ENCODE measurements around the gene WHRN. TPM values are rescaled to one million over a fixed set of nuclear protein-coding genes. Genes with fewer than 3 reads are reported as not detected.
A peak's percentile ranks its signal among the peaks of the same experiment; 100 is the strongest.

The WHRN gene
- total and polyA plus RNA-seq, 2 of the 8 experiments (the other 6 are each of a cell fraction or from before 2014, with no cell fraction given), result 4.4 to 7.7 TPM

DNA sequence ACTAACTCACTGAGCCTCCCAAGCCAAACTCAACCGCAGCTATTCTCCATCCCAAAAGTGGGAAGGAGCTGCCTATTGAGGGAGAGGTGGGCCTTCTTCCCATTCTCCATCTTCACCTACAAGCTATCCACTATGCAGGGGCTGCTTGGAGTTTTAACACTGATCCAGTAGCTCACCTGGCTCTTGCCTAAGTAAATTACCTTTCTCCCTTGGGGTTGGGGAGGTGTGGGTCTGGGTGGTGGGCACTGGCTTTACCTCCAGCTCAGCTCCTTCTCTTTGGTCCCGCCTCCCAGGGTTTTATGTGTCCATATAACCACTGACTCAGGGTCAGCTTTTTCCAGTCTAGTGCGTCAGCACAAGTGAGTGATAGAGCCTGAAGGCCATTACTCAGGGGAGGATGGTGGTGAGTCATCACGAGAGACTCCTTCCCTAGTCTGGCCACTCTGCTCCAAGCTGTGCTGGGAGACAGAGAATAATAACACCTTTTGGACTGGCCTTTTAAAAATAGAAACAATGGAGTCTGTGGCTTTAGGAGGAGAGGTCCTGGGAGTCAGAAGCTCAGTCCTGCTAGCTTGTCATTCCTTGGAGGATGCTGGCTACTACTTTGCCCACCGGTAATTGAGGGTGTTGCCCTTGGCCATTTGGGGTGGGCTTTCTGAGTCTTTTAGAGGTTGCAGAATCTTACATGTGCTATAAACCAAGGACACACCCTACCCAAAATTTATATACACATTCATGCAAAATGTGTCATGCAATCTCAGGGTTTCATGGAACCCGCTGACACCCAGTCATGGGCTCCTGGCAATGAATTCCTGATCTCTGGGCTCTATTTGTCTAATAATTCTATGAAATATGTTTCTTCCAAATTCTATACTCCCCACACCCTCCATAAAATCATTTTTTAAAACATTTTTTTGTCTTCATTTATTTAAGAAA, 46.7 kb upstream of the WHRN start:
- no peak overlapping the region for H2BK5ac ChIP-seq (ENCODE audit: low read depth, low read length)
- H3K14ac ChIP-seq (ENCODE audit: insufficient read length), result no peak overlapping the region
- H3K4me1 ChIP-seq (replicated peaks in 1 of 4; ENCODE audit: control insufficient read depth in 3 of 4, insufficient read depth in 4 of 4, low read length in 3 of 4), result no peaks in the 10 kb centered on the region
- no peak overlapping the region for H3K4ac ChIP-seq (replicated peaks; ENCODE audit: insufficient read length, low read depth, low read length)
- 91% methylated on average over 6 of the region's 6 CpGs; no CpG with 5 or more reads in 1 of the 2 experiments for WGBS, 2 experiments (ENCODE audit: extremely low coverage in 1 of 2, insufficient coverage in 1 of 2, insufficient read length in 1 of 2, insufficient replicate concordance in 2 of 2, low coverage in 1 of 2, low lambda C conversion rate in 2 of 2, missing lambda C conversion rate in 1 of 2)
- no peak overlapping the region for H3K56ac ChIP-seq (replicated peaks; ENCODE audit: insufficient read length, low read depth, low read length)
- no peak overlapping the region for H3K4me3 ChIP-seq (ENCODE audit: extremely low read depth in 1 of 4, insufficient read depth in 2 of 4, low read depth in 3 of 4, low read length in 4 of 4)
- no peak for FAIRE-seq
- no peak overlapping the region for H2BK120ac ChIP-seq (replicated peaks; ENCODE audit: low read depth, low read length)
- no peak overlapping the region for H4K5ac ChIP-seq (ENCODE audit: insufficient read length, low read depth, low read length)
- no peak overlapping the region for H2BK20ac ChIP-seq (ENCODE audit: low read length)
- H3K36me3 ChIP-seq (ENCODE audit: control insufficient read depth in 2 of 4, insufficient read depth in 4 of 4, low read length in 3 of 4), result no peaks in the 10 kb centered on the region
- no peak overlapping the region for H2BK12ac ChIP-seq (ENCODE audit: low read depth, low read length)
- H2AFZ ChIP-seq (ENCODE audit: low read length), result no peak overlapping the region
- H3K79me1 ChIP-seq (ENCODE audit: low read depth, low read length), result no peaks in the 10 kb centered on the region; the same call in 1 of the 2 replicates
- no peak overlapping the region for H3K9ac ChIP-seq (replicated peaks in 1 of 4; ENCODE audit: extremely low read depth in 1 of 4, low read depth in 3 of 4, low read length in 3 of 4)
- H3K79me2 ChIP-seq (ENCODE audit: control insufficient read depth in 1 of 2, insufficient read depth in 2 of 2, low read length in 2 of 2), result no peaks in the 10 kb centered on the region
- CTCF ChIA-PET (ENCODE audit: partially characterized antibody), result interaction anchor here (1.0 to 2.0 kb wide), 5 partner anchors 13 to 118 kb away, joined by 3 to 12 read pairs (median 5); no protein-coding TSS in a partner anchor
- no peaks in the 10 kb centered on the region for H3K9me3 ChIP-seq (ENCODE audit: insufficient read depth in 2 of 2, low read depth in 1 of 2, low read length in 1 of 2)
- peak overlapping the region; percentile 22; the same call in 1 of the 2 replicates for H3K18ac ChIP-seq (ENCODE audit: extremely low read depth, low read length)
- 0 out of 7 replicates have a peak, but pooled peaks cover 0 to 3% (median 0%) of the 10 kb centered on the region in 4 experiments for H3K27me3 ChIP-seq (replicated peaks in 1 of 4; ENCODE audit: control insufficient read depth in 3 of 4, extremely low read depth in 1 of 4, insufficient read depth in 3 of 4, low read length in 3 of 4)
- no peak overlapping the region for H3K4me2 ChIP-seq (ENCODE audit: insufficient read depth in 1 of 2, low read depth in 2 of 2, low read length in 2 of 2)
- H4K8ac ChIP-seq (ENCODE audit: extremely low read depth, insufficient read depth, low read length), result no peak overlapping the region
- H3K27ac ChIP-seq (ENCODE audit: low read depth, low read length), result no peak overlapping the region
- H4K91ac ChIP-seq (replicated peaks; ENCODE audit: insufficient read length, low read length), result no peak overlapping the region
- POLR2A ChIA-PET (ENCODE audit: partially characterized antibody), result no interaction called here
- H3K23me2 ChIP-seq (ENCODE audit: low read depth, low read length), result no peaks in the 10 kb centered on the region
- H3K23ac ChIP-seq (ENCODE audit: insufficient read length), result no peak overlapping the region
- H2AK5ac ChIP-seq (ENCODE audit: low read depth, low read length), result no peak overlapping the region
- H2BK15ac ChIP-seq (ENCODE audit: low read length), result no peak overlapping the region
- peak in 1 of 2 experiments; percentile 19 for DNase-seq (ENCODE audit: low read depth in 1 of 2, low spot score in 2 of 2)
- H4K20me1 ChIP-seq (replicated peaks in 1 of 2; ENCODE audit: control insufficient read depth in 1 of 2, insufficient read depth in 2 of 2, low read length in 2 of 2), result no peaks in the 10 kb centered on the region
- no peak for TF ChIP-seq RNF2 (IDR thresholded peaks at IDR 0.05; ENCODE audit: borderline replicate concordance, low read depth, low read length, missing control alignments, poor library complexity, severe bottlenecking)
- no peak for TF ChIP-seq BCL11A (IDR thresholded peaks at IDR 0.05; ENCODE audit: low read depth in 2 of 2, low read length in 2 of 2)
- no peak for TF ChIP-seq KDM4A (IDR thresholded peaks at IDR 0.05; ENCODE audit: low read depth, low read length, severe bottlenecking)
- no peak for TF ChIP-seq NANOG (IDR thresholded peaks at IDR 0.05; ENCODE audit: insufficient read depth, low read depth, low read length, poor library complexity, severe bottlenecking)
- TF ChIP-seq HDAC2 (IDR thresholded peaks at IDR 0.05; ENCODE audit: borderline replicate concordance in 1 of 2, low read depth in 2 of 2, low read length in 2 of 2), result no peak
- no peak for TF ChIP-seq TEAD4 (IDR thresholded peaks at IDR 0.05; ENCODE audit: low read depth, low read length)
- TF ChIP-seq RFX5 (IDR thresholded peaks at IDR 0.05; ENCODE audit: borderline replicate concordance, low read depth, low read length), result no peak
- TF ChIP-seq SIX5 (IDR thresholded peaks at IDR 0.05; ENCODE audit: low read depth, low read length), result no peak
- TF ChIP-seq TCF12 (IDR thresholded peaks at IDR 0.05; ENCODE audit: low read depth, low read length), result no peak
- no peak for TF ChIP-seq CEBPB (IDR thresholded peaks at IDR 0.05; ENCODE audit: low read depth, low read length)
- TF ChIP-seq YY1 (IDR thresholded peaks at IDR 0.05; ENCODE audit: low read depth, low read length), result no peak

All from H1 (cell line).